Nephron (organoid): ENCODE measurements around the gene HPS3.
A peak's percentile ranks its signal among the peaks of the same experiment; 100 is the strongest.

Source experiments
- H3K27ac Mint-ChIP-seq, 3 experiments: 2 replicates each; pipeline ENCODE4 v1.8.0; 2020; ENCODE audit warnings: mixed read lengths in 3 of 3, mild to moderate bottlenecking in 2 of 3, moderate library complexity in 1 of 3
- H3K27me3 Mint-ChIP-seq: 2 replicates; pipeline ENCODE4 v1.8.0; 2021; ENCODE audit warnings: low read depth, mild to moderate bottlenecking, moderate library complexity, mixed read lengths
- H3K36me3 Mint-ChIP-seq: 2 replicates; pipeline ENCODE4 v1.8.0; 2020; ENCODE audit warnings: low read depth, mixed read lengths
- H3K4me1 Mint-ChIP-seq: 2 replicates; pipeline ENCODE4 v1.8.0; 2020; ENCODE audit warnings: mixed read lengths
- H3K4me3 Mint-ChIP-seq, 3 experiments: 2 replicates each; pipeline ENCODE4 v1.8.0; 2020; ENCODE audit warnings: mild to moderate bottlenecking in 3 of 3, mixed read lengths in 3 of 3, moderate library complexity in 2 of 3
- H3K9me3 Mint-ChIP-seq: 2 replicates; pipeline ENCODE4 v1.8.0; 2020; ENCODE audit warnings: mixed read lengths
- CTCF ChIP-seq, 3 experiments: fragments of 200-600 bp; sonication (generic); IDR thresholded peaks; one replicate each; pipeline ENCODE4 v1.5.0; 2021; ENCODE audit warnings: antibody characterized with exemption in 3 of 3; ENCODE audit not compliant: unreplicated experiment in 3 of 3

Gene HPS3

GRCh38 chr3:149179220-149179619 is 49.8 kb downstream of the HPS3 start:
- H3K27ac Mint-ChIP-seq = no peak overlapping the region
- no peak overlapping the region for H3K4me3 Mint-ChIP-seq
- TF ChIP-seq CTCF (IDR thresholded peaks at IDR 0.05; ENCODE audit: unreplicated experiment in 3 of 3) = no peak
- H3K9me3 Mint-ChIP-seq = peaks cover 3% of the 10 kb centered on the region
- H3K36me3 Mint-ChIP-seq = peaks cover 33% of the 10 kb centered on the region
- peaks cover 7% of the 10 kb centered on the region for H3K4me1 Mint-ChIP-seq
- H3K27me3 Mint-ChIP-seq = no peaks in the 10 kb centered on the region

GRCh38 chr3:149180057-149180573 is 50.7 kb downstream of the HPS3 start:
- Mint-ChIP-seq H3K27ac (no peak overlapping the region), H3K4me1 (peaks cover 2% of the 10 kb centered on the region), H3K4me3 (no peak overlapping the region), H3K36me3 (peaks cover 27% of the 10 kb centered on the region), H3K27me3 (no peaks in the 10 kb centered on the region), H3K9me3 (peaks cover 3% of the 10 kb centered on the region)
- no peak for TF ChIP-seq CTCF (IDR thresholded peaks at IDR 0.05; ENCODE audit: unreplicated experiment in 3 of 3)

GRCh38 chr3:149181182-149181581 is 51.7 kb downstream of the HPS3 start:
- no peak overlapping the region for H3K27ac Mint-ChIP-seq
- TF ChIP-seq CTCF (IDR thresholded peaks at IDR 0.05; ENCODE audit: unreplicated experiment in 3 of 3) = no peak
- H3K4me1 Mint-ChIP-seq = no peaks in the 10 kb centered on the region
- no peak overlapping the region for H3K4me3 Mint-ChIP-seq
- H3K36me3 Mint-ChIP-seq = peaks cover 17% of the 10 kb centered on the region
- no peaks in the 10 kb centered on the region for H3K27me3 Mint-ChIP-seq
- peaks cover 3% of the 10 kb centered on the region for H3K9me3 Mint-ChIP-seq

GRCh38 chr3:149186219-149186618 is 56.8 kb downstream of the HPS3 start:
- no peaks in the 10 kb centered on the region for H3K4me1 Mint-ChIP-seq
- no peak for TF ChIP-seq CTCF (IDR thresholded peaks at IDR 0.05; ENCODE audit: unreplicated experiment in 3 of 3)

GRCh38 chr3:149186721-149187120 is 57.3 kb downstream of the HPS3 start:
- TF ChIP-seq CTCF (IDR thresholded peaks at IDR 0.05; ENCODE audit: unreplicated experiment in 3 of 3) = no peak
- Mint-ChIP-seq H3K9me3 (no peaks in the 10 kb centered on the region), H3K36me3 (no peaks in the 10 kb centered on the region), H3K4me3 (no peak overlapping the region), H3K4me1 (no peaks in the 10 kb centered on the region), H3K27ac (no peak overlapping the region), H3K27me3 (no peaks in the 10 kb centered on the region)

More at GRCh38 chr3:149186219-149186618, 56.8 kb downstream of the HPS3 start:
- Mint-ChIP-seq H3K9me3 (no peaks in the 10 kb centered on the region), H3K4me3 (no peak overlapping the region), H3K27me3 (no peaks in the 10 kb centered on the region), H3K27ac (no peak overlapping the region), H3K36me3 (no peaks in the 10 kb centered on the region)

GRCh38 chr3:149188494-149188893 is 59.1 kb downstream of the HPS3 start:
- H3K4me1 Mint-ChIP-seq = no peaks in the 10 kb centered on the region
- H3K27ac Mint-ChIP-seq = peak overlapping the region in 1 of 3 experiments; percentile 29
- TF ChIP-seq CTCF (IDR thresholded peaks at IDR 0.05; ENCODE audit: unreplicated experiment in 3 of 3) = no peak
- H3K9me3 Mint-ChIP-seq = no peaks in the 10 kb centered on the region
- H3K36me3 Mint-ChIP-seq = no peaks in the 10 kb centered on the region
- H3K4me3 Mint-ChIP-seq = no peak overlapping the region
- H3K27me3 Mint-ChIP-seq = no peaks in the 10 kb centered on the region
